DOHH2 (cell line): ENCODE measurements around the gene SNX20.

Source experiments
- H3F3A ChIP-seq: fragments of 200-600 bp; sonication (generic), shearing (Covaris generic); 2 replicates; pipeline ENCODE4 v1.6.0; 2016; ENCODE audit warnings: antibody characterized with exemption, mild to moderate bottlenecking; ENCODE audit not compliant: control insufficient read depth, insufficient read depth
- H3K27ac ChIP-seq: fragments of 200-600 bp; sonication (generic); 2 replicates; pipeline ENCODE4 v1.5.1; 2014; ENCODE audit warnings: low read depth, mild to moderate bottlenecking, low read length, moderate library complexity
- H3K27me3 ChIP-seq: fragments of 200-600 bp; sonication (generic); 2 replicates; pipeline ENCODE4 v1.6.1; 2014; ENCODE audit warnings: mild to moderate bottlenecking, low read length, mixed read lengths; ENCODE audit not compliant: control insufficient read depth
- H3K36me3 ChIP-seq: fragments of 200-600 bp; sonication (generic); 2 replicates; pipeline ENCODE4 v1.6.1; 2014; ENCODE audit warnings: mild to moderate bottlenecking, low read length, moderate library complexity, mixed read lengths; ENCODE audit not compliant: control insufficient read depth
- H3K4me1 ChIP-seq: fragments of 200-600 bp; sonication (generic); 2 replicates; pipeline ENCODE4 v1.6.1; 2014; ENCODE audit warnings: mild to moderate bottlenecking, low read length, mixed read lengths; ENCODE audit not compliant: control insufficient read depth
- H3K4me2 ChIP-seq: fragments of 200-600 bp; sonication (generic); 2 replicates; pipeline ENCODE4 v1.6.0; 2014; ENCODE audit warnings: mild to moderate bottlenecking, low read length, moderate library complexity
- H3K4me3 ChIP-seq: fragments of 200-600 bp; sonication (generic); 2 replicates; pipeline ENCODE4 v1.5.1; 2014; ENCODE audit warnings: mild to moderate bottlenecking, low read length, mixed read lengths
- H3K79me2 ChIP-seq: fragments of 200-600 bp; sonication (generic); 2 replicates; pipeline ENCODE4 v1.6.1; 2014; ENCODE audit warnings: mild to moderate bottlenecking, low read length, mixed read lengths; ENCODE audit not compliant: control insufficient read depth
- H3K9me2 ChIP-seq: fragments of 200-600 bp; sonication (generic); replicated peaks from 2 replicates; pipeline ENCODE4 v1.6.1; 2014; ENCODE audit warnings: mild to moderate bottlenecking, low read length, mixed read lengths; ENCODE audit not compliant: control insufficient read depth
- H3K9me3 ChIP-seq: fragments of 200-600 bp; sonication (generic); 2 replicates; pipeline ENCODE4 v1.6.1; 2014; ENCODE audit warnings: antibody characterized with exemption, low read length, mixed read lengths; ENCODE audit not compliant: control insufficient read depth, insufficient read depth
- H4K20me1 ChIP-seq: fragments of 200-600 bp; sonication (generic); 2 replicates; pipeline ENCODE4 v1.6.0; 2014; ENCODE audit warnings: low read depth, mild to moderate bottlenecking, antibody characterized with exemption, low read length, moderate library complexity; ENCODE audit not compliant: control insufficient read depth, insufficient read depth
- EZH2phosphoT487 ChIP-seq: fragments of 200-600 bp; sonication (generic); IDR thresholded peaks from 2 replicates; pipeline ENCODE4 v1.6.1; 2017; ENCODE audit warnings: borderline replicate concordance, mild to moderate bottlenecking, antibody characterized with exemption, low read length, moderate library complexity, mixed read lengths
- TF ChIP-seq, protein P1 (sequence below): fragments of 200-600 bp; sonication (generic); IDR thresholded peaks from one replicate; pipeline ENCODE4 v1.5.1; 2014; ENCODE audit warnings: antibody characterized with exemption, mild to moderate bottlenecking, low read depth, low read length; ENCODE audit not compliant: poor library complexity, severe bottlenecking

SNX20 gene

GRCh38 chr16:50717091-50717490 lies 36.0 kb upstream of the SNX20 start:
- H3K36me3 ChIP-seq: no peaks in the 10 kb centered on the region

DNA sequence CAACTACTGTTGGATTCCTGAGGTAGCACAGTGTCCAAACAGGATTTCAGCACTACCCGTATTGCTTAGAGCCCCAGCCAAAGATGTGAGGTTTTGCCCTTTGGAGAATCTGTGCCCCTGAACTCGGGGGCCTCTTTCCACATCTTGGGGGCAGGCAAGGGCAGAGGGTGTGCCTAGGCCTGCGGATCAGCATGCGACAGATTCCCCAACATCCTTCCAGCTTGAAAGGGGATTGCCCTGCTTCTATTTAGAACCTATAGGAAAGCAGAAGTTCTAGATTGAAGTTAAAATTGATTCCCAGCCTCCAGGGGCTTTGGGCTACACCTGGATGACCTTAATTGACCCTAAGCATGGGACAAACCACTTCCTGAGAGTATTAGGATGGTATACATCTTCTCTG lies 31.8 kb upstream of the SNX20 start:
- TF ChIP-seq, protein P1, sequence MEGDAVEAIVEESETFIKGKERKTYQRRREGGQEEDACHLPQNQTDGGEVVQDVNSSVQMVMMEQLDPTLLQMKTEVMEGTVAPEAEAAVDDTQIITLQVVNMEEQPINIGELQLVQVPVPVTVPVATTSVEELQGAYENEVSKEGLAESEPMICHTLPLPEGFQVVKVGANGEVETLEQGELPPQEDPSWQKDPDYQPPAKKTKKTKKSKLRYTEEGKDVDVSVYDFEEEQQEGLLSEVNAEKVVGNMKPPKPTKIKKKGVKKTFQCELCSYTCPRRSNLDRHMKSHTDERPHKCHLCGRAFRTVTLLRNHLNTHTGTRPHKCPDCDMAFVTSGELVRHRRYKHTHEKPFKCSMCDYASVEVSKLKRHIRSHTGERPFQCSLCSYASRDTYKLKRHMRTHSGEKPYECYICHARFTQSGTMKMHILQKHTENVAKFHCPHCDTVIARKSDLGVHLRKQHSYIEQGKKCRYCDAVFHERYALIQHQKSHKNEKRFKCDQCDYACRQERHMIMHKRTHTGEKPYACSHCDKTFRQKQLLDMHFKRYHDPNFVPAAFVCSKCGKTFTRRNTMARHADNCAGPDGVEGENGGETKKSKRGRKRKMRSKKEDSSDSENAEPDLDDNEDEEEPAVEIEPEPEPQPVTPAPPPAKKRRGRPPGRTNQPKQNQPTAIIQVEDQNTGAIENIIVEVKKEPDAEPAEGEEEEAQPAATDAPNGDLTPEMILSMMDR: no peak
- TF ChIP-seq EZH2phosphoT487: no peak
- no peaks in the 10 kb centered on the region for H3K36me3 ChIP-seq
- H3K27me3 ChIP-seq: no peaks in the 10 kb centered on the region
- no peaks in the 10 kb centered on the region for H3K9me3 ChIP-seq
- no peak overlapping the region for H3K27ac ChIP-seq
- H3K4me2 ChIP-seq: no peak overlapping the region
- H3K4me3 ChIP-seq: no peak overlapping the region
- H3K9me2 ChIP-seq: no peaks in the 10 kb centered on the region
- H3K79me2 ChIP-seq: no peaks in the 10 kb centered on the region
- H4K20me1 ChIP-seq: no peaks in the 10 kb centered on the region
- no peaks in the 10 kb centered on the region for H3K4me1 ChIP-seq
- no peaks in the 10 kb centered on the region for H3F3A ChIP-seq

More at GRCh38 chr16:50717091-50717490, 36.0 kb upstream of the SNX20 start:
- no peaks in the 10 kb centered on the region for H4K20me1 ChIP-seq
- H3K4me2 ChIP-seq: no peak overlapping the region
- H3K27ac ChIP-seq: no peak overlapping the region
- no peaks in the 10 kb centered on the region for H3K79me2 ChIP-seq
- H3K4me3 ChIP-seq: no peak overlapping the region
- H3K9me2 ChIP-seq: no peaks in the 10 kb centered on the region
- no peaks in the 10 kb centered on the region for H3K4me1 ChIP-seq
- H3K9me3 ChIP-seq: no peaks in the 10 kb centered on the region
- TF ChIP-seq, protein P1: no peak
- no peak for TF ChIP-seq EZH2phosphoT487
- no peaks in the 10 kb centered on the region for H3F3A ChIP-seq
- no peaks in the 10 kb centered on the region for H3K27me3 ChIP-seq

GRCh38 chr16:50712560-50712898 lies 31.4 kb upstream of the SNX20 start:
- Histone ChIP-seq H3K27me3 (no peaks in the 10 kb centered on the region), H3F3A (no peaks in the 10 kb centered on the region), H3K9me2 (no peaks in the 10 kb centered on the region), H3K36me3 (no peaks in the 10 kb centered on the region), H3K4me1 (no peaks in the 10 kb centered on the region), H3K4me3 (no peak overlapping the region), H4K20me1 (no peaks in the 10 kb centered on the region), H3K9me3 (no peaks in the 10 kb centered on the region), H3K4me2 (no peak overlapping the region), H3K79me2 (no peaks in the 10 kb centered on the region), H3K27ac (no peak overlapping the region)
- TF ChIP-seq, protein P1: no peak
- no peak for TF ChIP-seq EZH2phosphoT487
